Measurements from ENCODE around the gene TRAK1.
A peak's percentile ranks its signal among the peaks of the same experiment; 100 is the strongest.
"Not testable (repeated sequence)": the region's sequence is repeated elsewhere in the genome, so short reads cannot be mapped to it uniquely, and the experiment has no call there.

Gene TRAK1, protein sequence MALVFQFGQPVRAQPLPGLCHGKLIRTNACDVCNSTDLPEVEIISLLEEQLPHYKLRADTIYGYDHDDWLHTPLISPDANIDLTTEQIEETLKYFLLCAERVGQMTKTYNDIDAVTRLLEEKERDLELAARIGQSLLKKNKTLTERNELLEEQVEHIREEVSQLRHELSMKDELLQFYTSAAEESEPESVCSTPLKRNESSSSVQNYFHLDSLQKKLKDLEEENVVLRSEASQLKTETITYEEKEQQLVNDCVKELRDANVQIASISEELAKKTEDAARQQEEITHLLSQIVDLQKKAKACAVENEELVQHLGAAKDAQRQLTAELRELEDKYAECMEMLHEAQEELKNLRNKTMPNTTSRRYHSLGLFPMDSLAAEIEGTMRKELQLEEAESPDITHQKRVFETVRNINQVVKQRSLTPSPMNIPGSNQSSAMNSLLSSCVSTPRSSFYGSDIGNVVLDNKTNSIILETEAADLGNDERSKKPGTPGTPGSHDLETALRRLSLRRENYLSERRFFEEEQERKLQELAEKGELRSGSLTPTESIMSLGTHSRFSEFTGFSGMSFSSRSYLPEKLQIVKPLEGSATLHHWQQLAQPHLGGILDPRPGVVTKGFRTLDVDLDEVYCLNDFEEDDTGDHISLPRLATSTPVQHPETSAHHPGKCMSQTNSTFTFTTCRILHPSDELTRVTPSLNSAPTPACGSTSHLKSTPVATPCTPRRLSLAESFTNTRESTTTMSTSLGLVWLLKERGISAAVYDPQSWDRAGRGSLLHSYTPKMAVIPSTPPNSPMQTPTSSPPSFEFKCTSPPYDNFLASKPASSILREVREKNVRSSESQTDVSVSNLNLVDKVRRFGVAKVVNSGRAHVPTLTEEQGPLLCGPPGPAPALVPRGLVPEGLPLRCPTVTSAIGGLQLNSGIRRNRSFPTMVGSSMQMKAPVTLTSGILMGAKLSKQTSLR

DNA sequence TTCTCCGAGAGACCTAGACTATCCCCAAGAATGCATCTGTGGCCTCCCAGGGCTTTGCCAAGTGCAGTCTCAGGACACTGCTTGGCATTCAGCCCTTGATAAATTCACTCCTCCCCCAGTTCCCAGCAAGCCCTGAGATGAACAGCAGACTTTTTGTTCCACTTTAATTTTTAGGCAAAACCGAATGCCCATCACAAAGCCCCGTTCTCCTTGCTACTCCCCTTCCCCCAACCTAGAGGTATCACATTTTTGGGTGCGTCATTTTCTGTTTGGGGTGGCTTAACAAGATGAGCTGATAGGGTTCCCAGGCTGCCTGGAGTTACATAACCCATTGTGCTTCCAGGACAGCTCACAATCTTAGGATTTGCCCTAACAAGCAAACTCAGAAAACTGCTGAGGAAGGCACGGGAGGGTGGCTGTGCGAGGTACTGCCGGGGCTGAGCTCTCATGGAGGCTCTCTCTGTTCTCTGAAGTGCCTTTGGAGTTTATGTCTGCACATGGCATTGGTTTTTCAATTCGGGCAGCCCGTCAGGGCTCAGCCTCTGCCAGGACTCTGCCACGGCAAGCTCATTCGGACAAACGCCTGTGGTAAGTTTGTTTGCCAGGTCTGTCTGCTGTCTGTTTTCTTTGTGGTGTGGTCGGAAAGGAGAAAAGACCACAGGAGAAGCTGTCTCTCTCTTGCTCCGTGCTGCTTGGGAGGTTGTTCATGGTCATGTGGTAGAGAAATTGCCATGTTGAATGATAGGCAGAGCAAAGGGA lies at the start of gene TRAK1:
Gene TRAK1 (plus strand): TSS at position 385 of the 759 bp plus-strand sequence. CDS start 113 bp downstream, at position 498.
- peak; percentile 78 for DNase-seq (ENCODE audit: low read depth)

DNA sequence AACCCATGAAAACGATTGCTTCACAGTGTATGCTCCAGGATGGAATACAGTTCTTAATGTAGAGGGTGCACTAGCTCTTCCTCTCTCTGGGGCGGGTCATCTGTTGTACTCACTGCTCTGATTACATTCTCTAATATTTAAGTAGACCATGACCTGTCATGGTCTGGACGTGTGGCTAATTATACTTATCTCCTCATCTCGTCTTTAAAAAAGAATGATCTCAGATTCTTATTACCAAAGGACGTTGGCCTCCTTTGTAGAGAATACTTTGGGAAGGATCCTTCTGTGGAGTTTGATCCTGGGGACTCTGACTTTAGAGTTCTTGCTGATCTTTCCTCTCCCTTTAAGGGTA lies 48.4 kb upstream of the TRAK1 start:
- DNase-seq (ENCODE audit: low read depth): no peak

DNA sequence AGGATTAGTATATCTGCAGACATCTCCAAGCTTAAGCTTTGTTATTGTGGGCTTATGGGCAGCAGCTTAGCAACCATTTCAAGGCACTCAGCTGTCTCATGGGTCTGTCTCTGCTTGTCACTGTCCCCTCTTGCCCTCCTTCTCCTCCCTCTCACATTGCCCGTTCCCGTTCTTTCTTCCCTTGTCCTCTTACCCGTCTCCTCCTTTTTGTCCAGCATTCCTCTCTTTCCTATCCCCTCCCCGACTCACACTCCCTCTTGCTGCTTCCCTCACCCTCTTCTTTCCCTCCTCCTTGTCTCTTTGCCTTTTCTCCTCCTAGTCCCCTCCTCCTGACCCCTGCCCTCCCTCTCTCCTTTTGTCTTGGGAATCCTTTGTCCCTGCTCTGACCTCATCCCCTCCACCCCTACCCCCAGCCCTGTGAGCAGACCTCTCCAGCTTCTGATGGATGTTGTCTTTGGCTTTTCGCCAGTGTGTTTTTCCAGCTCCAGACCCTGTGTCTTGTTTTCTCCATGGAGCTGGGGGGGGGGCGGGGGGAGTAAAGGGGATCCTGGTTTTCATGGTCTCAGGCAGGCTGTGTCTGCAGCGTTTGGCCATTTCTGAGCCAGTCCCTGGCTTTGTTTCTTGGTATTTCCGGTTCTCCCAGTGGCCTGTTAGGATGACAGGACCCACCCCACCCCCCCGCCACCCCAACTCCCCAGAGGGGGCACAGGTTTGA lies 47.9 kb upstream of the TRAK1 start:
- no peak for DNase-seq (ENCODE audit: low read depth)

DNA sequence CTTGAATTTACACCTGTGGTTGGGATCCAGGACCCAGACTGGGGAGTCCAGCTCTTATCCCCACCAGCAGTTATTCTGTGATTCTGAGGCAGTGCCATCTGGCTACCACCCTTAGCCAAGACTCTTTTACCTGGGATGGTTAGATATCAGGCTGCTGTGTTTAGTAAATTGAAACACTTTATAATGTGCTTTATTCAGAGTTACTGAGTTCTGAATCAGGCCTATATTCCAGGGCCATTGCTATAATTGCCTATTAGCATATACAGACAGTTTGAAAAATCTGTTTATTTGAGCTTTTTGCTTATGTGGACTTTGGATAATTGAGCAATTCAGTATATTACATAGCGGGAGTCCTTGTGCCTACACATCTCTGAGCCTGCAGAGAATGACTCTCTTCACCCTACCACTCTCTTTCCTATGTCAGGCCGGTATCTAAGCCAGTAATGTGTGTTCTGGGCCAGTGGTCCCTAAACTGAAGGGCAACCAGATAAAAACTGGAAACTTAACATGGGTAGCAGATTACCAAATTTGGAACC lies 45.4 kb upstream of the TRAK1 start:
- DNase-seq (ENCODE audit: low read depth): no peak

DNA sequence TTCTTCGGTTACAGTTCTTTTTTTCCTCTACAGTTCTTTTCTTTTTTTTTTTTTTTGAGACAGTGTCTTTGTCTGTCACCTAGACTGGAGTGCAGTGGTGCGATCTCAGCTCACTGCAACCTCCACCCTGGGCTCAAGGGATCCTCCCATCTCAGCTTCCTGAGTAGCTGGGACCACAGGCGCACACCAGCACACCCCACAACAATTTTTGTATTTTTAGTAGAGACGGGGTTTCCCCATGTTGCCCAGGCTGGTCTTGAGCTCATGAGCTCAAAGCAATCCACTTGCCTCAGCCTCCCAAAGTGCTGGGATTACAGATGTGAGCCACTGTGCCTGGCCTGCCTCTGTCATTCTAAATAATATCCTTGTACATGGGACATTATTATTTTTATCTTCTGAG lies 42.6 kb upstream of the TRAK1 start:
- not testable (repeated sequence) for DNase-seq (ENCODE audit: low read depth)

DNA sequence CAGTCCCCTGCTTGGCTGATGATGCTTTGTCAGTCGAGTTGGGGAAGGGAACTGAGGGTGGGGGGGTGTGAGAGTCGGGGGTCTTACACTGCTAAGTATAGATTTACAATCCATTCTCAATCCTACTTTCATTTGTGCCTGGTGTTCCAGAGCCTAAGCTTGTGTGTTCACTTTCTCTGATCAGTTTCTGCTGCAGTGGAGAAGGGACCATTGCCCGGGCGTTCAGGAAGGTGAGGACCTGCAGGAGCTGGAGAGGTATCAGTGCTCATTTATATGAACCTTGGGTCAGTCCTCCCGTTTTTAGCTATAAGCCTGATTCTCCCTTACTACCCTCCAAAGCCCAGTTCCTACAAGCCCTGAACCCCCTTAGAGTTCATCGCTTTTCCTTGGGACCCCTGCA lies 41.0 kb upstream of the TRAK1 start:
- no peak for DNase-seq (ENCODE audit: low read depth)

DNA sequence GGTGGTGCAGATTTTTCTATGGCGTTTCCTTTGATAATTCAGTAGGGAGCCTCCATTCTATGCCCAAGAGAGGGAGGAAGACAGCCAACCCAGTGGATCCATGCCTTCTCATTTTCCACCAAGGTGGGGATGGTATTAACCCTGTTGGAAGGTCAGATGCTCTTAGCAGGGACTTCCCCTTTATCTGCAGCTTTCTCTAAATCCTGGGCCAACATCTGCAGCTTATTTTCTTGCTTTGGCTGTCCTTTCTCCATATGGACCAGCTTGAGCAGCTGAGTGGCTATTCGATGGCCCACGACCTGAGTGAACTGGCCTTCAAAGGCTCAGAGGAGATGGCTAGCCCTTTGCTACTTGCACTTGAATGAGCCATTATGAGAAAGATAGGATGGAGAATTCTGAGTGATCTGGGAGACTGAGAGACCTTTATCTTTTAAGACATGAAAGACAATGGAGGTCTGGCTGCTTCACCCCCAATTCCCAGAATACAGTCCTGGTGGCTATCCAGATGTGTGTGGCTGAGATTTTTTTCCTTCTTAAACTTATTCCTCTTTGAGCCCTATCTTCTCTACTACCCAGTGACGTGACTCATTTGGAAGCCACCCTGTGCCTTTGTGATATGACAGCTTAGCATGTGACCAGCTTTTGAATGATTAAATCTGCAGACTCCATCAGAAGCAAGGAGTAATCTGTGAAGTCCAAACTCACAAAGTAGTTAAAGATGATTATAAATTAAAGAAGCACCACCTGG lies 39.6 kb upstream of the TRAK1 start:
- DNase-seq (ENCODE audit: low read depth): no peak

DNA sequence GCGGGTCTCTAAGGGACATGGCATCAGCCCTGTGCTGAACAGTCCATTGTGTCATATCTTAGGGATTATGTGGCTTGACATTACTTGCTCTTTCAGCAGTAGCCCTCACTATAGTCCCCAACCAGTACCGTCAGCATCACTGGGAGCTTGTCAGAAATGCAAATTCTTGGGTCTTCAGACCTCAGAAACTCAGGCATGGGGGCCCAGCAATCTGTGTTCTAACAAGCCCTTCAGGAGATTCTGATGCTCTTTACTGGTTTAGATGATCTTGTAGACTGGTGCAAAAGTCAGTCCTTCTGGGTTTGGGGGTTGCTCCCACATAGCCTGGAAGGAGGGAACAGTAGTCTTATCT lies 39.0 kb upstream of the TRAK1 start:
- no peak for DNase-seq (ENCODE audit: low read depth)

DNA sequence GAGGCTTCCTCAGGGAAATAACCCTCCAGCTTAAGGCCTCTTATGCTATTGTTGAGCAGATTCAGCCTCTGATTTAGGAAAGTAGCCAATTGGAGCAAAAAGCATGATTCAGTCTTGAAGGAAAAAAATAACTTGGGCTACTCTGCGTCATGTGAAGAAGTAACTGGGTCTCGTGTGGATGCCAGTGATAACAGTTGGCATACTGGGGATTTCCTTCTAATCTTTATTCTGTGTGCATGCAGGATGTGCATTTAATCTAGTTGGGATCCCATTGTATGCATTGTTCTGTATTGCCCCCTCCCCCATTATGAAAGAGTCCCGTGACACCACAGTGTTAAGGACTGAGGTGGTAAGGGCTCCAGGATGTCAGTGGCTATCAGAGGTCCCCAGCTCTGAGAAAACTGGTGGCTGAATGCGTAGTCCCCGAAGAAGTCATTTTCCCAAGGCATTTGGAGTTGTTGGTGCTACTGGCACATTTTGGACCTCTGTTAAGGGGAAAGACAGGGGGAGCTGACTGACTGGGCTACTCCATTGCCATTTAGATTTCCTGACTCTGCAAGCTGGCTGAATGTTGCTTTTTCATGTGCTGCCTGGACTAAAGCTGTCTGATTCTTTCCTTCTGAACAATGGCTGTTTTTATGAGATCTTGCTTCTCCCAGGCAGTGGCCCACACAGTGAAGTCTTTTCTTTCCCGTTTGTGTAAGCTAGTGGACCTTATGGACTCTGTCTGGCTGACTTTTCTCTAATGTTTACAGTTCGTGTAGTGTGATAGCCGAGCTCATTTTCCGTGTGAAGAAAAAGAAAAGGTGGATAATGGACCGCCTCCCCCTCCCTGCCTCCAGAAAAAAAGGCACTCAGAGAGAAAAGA lies 38.4 kb upstream of the TRAK1 start:
- DNase-seq (ENCODE audit: low read depth): peak; percentile 76

DNA sequence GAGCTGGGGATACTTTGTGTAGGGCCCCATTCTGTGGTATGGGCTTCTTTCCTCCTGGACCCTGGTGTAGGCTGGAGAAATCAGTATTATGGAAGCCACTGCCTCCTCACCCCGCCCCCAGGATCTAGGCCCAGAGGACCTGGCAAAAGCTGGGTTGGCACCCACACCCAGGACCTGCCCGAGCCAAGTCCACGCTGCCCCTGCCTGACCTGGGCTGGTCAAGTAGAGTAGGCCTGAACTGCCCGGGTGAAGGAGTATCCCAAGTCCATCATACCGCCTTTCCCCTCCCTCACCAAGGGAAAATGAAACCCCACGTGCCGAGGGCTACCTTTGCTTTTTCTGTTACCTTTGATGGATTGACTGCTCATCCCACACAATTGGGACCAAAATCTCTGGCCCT lies 37.7 kb upstream of the TRAK1 start:
- no peak for DNase-seq (ENCODE audit: low read depth)

DNA sequence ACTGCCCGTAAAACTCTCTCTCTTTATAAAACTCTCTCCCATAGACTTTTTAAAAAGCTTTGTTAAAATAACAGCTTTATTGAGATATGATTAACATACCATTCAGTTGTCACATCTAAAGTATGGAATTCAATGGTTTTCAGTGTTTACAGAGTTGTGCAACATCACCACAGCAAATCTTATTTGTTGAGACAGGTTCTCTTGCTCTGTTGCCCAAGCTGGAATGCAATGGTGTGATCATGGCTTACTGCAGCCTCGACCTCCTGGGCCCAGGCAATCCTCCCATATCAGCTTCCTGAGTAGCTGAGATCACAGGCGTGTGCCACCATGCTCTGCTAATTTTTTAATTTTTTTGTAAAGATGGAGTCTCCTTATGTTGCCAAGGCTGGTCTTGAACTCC lies 35.9 kb upstream of the TRAK1 start:
- peak; percentile 90 for DNase-seq (ENCODE audit: low read depth)

DNA sequence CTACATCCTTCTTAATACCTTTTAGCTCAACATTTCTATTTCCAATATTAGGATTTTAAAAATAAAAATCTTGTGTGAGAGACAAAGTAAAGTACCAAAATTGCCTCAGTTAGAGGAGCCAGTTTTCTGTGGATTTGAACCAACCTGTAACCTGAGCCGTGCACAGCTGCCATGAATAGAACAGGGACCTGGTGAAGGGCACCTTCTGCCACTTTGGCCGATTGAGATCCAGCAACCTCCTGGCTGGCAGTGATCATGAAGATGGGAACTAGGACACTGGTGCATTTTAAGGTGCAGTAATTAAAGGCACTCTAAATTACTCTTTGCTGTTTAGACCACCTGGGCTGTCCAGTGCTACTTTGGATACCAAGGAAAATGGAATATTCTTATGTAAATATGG lies 34.3 kb upstream of the TRAK1 start:
- DNase-seq (ENCODE audit: low read depth): no peak

DNA sequence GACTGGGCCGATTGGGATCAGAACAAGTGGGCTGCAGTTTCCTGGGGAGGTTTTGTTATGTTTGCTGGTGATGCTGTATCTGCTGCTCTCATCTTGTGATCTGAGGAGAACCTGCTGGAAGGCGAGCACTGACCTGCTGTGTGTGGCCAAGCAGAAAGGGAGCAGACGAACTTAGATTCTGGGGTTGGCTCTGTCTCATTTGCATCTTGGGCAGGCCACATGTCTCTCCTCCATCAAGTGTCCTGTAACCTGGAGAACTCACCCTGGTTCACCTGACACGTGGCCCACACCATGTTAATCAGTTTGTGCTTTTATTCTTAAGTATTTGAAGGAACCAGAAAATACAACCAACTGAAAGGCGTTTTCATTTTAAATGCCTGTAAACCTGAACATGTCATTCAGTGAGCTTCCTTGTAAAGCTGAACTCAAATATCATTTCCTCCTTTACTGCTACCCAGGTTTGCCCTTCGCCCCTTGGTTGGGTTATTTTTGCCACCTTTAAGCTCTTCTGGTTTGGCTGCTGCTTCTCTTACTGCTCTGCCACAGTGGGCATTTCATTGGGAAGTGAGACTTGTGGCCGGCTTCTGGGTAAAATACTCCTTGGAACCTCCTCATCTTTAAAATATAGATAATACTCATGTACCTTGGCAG lies 33.5 kb upstream of the TRAK1 start:
- DNase-seq (ENCODE audit: low read depth): no peak

DNA sequence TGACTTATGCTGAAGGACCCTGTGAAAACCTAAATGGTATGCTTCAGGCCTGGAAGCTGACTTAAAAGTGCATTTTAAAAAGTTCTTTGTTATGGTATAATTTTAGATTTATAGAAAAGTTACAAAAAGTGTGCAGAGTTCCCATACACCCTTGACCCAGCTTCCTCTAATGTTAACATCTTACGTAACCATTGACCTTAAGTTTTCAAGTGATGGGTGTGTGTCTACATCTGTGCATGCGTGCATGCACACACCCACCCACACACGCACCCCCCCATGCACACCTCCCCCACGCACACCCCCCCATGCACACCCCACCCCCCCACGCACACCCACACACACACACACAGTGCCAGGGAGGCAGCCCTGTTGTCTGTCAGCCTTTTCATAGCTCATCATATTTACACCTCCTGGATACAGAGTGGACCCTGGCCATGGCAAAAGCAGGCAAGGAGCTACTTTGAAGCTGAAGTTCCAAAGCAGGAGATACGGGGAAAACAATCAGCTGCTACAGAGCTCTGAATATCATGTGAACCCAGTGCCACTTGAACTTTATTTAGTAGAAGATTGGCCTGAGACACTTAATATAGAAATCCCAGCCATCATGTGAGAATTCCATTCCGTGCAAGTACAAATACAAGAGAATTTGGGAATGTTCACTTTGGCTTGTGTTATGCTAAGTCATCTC lies 30.0 kb upstream of the TRAK1 start:
- no peak for DNase-seq (ENCODE audit: low read depth)

DNA sequence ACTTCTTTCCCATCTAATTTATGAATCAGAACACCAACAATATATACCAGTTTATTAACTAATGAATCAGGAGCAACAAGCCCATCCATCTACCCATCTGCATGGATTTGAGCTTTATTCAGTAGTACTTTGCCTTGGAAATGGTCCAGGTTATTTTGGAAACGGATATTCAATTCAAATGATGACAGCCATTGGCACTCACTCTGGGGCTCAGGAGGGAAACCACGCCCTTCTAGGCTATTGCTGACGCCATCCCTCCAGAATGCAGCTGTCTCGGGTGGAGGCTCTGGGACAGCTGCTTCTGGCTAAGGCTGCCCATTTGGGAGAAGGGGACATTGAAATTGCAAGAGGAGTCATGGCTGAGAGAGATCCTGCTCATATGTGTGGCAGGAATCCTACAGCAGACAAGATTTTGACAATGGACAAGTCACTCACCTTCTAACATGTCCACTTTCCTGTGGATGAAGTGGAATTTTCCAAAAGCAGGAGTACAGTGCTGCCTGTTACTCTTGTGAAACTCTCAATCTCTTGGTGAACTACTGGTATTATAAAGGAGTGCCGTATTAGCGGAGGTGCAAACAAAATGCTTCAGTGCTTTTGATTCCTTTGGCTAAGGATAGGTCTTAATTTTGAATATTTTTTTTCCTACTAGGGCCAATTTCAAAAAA lies 29.3 kb upstream of the TRAK1 start:
- DNase-seq (ENCODE audit: low read depth): peak; percentile 90

DNA sequence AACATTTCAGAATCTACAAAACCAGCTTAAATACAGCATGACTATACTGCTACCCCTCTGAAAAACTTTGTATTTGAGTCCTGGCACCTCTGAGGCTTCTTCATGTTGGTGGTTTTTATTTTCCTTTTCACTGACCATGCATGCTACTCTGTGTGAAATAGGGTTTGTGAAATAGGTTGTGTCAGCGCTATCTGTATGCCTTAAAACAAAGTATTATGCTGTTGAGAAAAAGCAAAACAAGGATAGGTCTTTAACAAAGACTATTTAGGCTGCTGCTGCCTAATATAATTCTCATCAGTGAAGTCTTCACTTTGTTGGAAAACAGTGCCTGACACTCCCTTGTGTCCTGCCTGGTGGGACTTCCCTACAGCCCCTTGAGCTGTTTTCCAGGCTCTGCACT lies 28.7 kb upstream of the TRAK1 start:
- no peak for DNase-seq (ENCODE audit: low read depth)

DNA sequence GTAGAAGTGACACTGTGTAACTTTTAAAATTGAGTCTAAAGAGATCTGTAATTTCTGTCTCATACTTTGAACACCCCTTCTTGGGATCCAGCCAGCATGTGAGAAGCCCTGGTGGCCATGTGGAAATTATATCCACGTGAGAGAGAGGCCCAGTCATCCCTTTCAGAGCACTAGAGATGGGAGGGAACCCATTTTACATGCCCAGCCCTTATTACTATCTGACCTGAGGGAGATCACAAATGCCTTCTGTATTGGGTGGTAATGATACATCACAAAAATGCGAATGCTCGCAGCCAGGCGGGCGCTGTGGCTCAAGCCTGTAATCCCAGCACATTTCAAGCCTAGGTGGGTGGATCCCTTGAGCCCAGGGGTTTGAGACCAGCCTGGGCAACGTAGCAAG lies 27.3 kb upstream of the TRAK1 start:
- DNase-seq (ENCODE audit: low read depth): peak; percentile 65

DNA sequence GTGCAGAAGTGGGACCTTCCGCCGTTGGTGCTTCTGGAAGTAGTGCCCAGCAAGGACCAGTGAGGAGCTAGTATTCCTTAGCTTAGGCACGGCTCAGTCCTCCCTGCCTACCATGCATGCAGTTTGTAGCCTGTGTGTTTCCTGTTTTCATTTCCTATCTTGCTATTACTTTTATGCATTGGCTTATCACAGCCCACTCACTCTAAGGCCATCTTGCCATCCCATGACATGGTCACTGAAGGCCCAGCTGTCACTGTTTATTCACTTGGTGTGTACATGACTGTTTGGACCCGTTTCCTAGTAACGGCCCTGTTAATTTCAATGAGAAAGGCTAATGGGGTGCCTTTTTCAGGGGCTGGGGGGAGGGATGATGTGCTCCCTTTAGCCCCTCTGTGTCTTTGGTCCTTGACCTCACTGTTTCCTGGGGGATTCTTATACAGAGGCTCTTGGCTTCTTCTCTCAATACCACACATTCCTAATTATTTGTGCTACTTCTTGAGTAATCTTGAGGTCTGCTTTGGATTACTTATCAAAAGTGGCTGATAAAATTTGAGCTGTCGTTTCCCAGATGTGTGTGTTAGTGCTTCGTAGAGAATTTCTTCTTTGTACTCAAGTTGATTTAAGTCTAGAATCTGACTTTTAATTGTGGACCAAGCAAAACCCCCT lies 24.5 kb upstream of the TRAK1 start:
- peak; percentile 77 for DNase-seq (ENCODE audit: low read depth)

Measured in fibroblast of gingiva (primary cell).